PC-9 (cell line): ENCODE data around the gene KIAA1217. TPM values are rescaled to one million over a fixed set of nuclear protein-coding genes. Genes with fewer than 3 reads are reported as not detected.

Experiments used
- BruUV-seq: library from RNA; stranded (reverse); fragments of 400-500 nt; replicated peaks from 2 replicates; lab custom pipeline; 2021; lab: Mats Ljungman, UMichigan
- CTCF ChIA-PET: fragments of 300-600 bp; sonication (Branson Sonifier 250); formaldehyde crosslinking; loops from one replicate; lab custom pipeline; 2022; ENCODE audit warnings: antibody characterized with exemption; lab: Charles Lee
- POLR2A ChIA-PET: fragments of 300-600 bp; sonication (Branson Sonifier 250); formaldehyde crosslinking; loops from one replicate; lab custom pipeline; 2022; ENCODE audit warnings: antibody characterized with exemption; ENCODE audit not compliant: unreplicated experiment; lab: Charles Lee
- DNase-seq, 2 experiments: peaks; one replicate each; pipeline versions ENCODE4 v3.0.0 to v3.0.0-alpha.2; 2015 to 2022; ENCODE audit warnings: mixed read lengths in 1 of 2
- H2AFZ ChIP-seq: fragments of 200-600 bp; sonication (generic); 2 replicates; pipeline ENCODE4 v1.8.1; 2017; ENCODE audit warnings: antibody characterized with exemption
- H3F3A ChIP-seq: fragments of 200-600 bp; sonication (generic); 2 replicates; pipeline ENCODE4 v1.8.1; 2017; ENCODE audit warnings: antibody characterized with exemption, mild to moderate bottlenecking, low read depth; ENCODE audit not compliant: insufficient read depth
- H3K27ac ChIP-seq: fragments of 200-600 bp; sonication (generic); 2 replicates; pipeline ENCODE4 v1.6.1; 2016; ENCODE audit warnings: mixed run types
- H3K27me3 ChIP-seq: fragments of 200-600 bp; sonication (generic); 2 replicates; pipeline ENCODE4 v1.6.1; 2016; ENCODE audit warnings: low read depth, mixed run types; ENCODE audit not compliant: insufficient read depth
- H3K36me3 ChIP-seq: fragments of 200-600 bp; sonication (generic); 2 replicates; pipeline ENCODE4 v1.6.1; 2016; ENCODE audit warnings: low read depth, mixed run types
- H3K4me1 ChIP-seq: fragments of 200-600 bp; sonication (generic); replicated peaks from 2 replicates; pipeline ENCODE4 v1.6.1; 2016; ENCODE audit warnings: mixed run types; ENCODE audit not compliant: insufficient read depth
- H3K4me2 ChIP-seq: fragments of 200-600 bp; sonication (generic); 2 replicates; pipeline ENCODE4 v1.6.1; 2017; ENCODE audit warnings: mixed run types
- H3K4me3 ChIP-seq: fragments of 200-600 bp; sonication (generic); 2 replicates; pipeline ENCODE4 v1.6.1; 2016; ENCODE audit warnings: mixed run types
- H3K79me2 ChIP-seq: fragments of 200-600 bp; sonication (generic); 2 replicates; pipeline ENCODE4 v1.6.1; 2017; ENCODE audit warnings: low read depth, mixed run types
- H3K9me2 ChIP-seq: fragments of 200-600 bp; sonication (generic); 2 replicates; pipeline ENCODE4 v1.8.1; 2017; ENCODE audit warnings: mild to moderate bottlenecking; ENCODE audit not compliant: insufficient read depth
- H3K9me3 ChIP-seq: fragments of 200-600 bp; sonication (generic); 2 replicates; pipeline ENCODE4 v1.8.1; 2016; ENCODE audit warnings: low read depth; ENCODE audit not compliant: insufficient read depth
- H4K20me1 ChIP-seq: fragments of 200-600 bp; sonication (generic); 2 replicates; pipeline ENCODE4 v1.8.1; 2017; ENCODE audit not compliant: insufficient read depth
- EZH2 ChIP-seq: fragments of 200-600 bp; sonication (generic); IDR thresholded peaks from 2 replicates; pipeline ENCODE4 v1.8.0; 2017; ENCODE audit warnings: antibody characterized with exemption, low read depth
- intact Hi-C: fragments of 100-400 bp; cut with micrococcal nuclease; formaldehyde crosslinking; loops from one replicate; pipeline ENCODE4 v1.10.0; 2022; ENCODE audit not compliant: unreplicated experiment
- total RNA-seq: library from RNA; stranded (reverse); gene quantifications from 2 replicates; pipeline ENCODE4 v1.2.3, GENCODE V29; 2021
- TF ChIP-seq, protein P1 (sequence below): fragments of 200-600 bp; sonication (generic); conservative IDR thresholded peaks from 2 replicates; pipeline ENCODE4 v1.6.1; 2017; ENCODE audit warnings: mixed run types, antibody characterized with exemption, mild to moderate bottlenecking, moderate library complexity

KIAA1217 gene
- total RNA-seq, 1 experiment from 2014 or later: 41.1 TPM

DNA sequence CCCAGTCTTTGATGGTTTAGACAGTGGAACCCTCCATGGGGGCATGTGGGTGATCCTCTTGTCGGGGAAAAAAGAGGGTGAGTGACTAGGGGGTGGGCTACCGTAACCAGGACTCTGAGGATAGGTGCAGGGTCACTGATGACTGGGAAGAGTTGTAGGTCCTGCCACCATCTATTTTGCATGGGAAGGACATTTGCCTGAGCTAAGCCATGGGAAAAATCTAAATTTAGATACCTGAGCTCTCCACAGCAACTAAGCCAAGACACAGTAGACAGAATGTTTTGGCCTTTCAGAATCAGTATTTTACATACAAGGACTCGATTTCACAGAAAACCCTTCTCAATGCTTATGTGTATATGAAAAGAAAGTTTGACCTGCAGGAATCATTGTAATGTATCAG lies 52.7 kb downstream of the KIAA1217 start:
- H3K4me2 ChIP-seq: no peak overlapping the region
- H2AFZ ChIP-seq: no peak overlapping the region
- DNase-seq: no peak
- TF ChIP-seq, protein P1, sequence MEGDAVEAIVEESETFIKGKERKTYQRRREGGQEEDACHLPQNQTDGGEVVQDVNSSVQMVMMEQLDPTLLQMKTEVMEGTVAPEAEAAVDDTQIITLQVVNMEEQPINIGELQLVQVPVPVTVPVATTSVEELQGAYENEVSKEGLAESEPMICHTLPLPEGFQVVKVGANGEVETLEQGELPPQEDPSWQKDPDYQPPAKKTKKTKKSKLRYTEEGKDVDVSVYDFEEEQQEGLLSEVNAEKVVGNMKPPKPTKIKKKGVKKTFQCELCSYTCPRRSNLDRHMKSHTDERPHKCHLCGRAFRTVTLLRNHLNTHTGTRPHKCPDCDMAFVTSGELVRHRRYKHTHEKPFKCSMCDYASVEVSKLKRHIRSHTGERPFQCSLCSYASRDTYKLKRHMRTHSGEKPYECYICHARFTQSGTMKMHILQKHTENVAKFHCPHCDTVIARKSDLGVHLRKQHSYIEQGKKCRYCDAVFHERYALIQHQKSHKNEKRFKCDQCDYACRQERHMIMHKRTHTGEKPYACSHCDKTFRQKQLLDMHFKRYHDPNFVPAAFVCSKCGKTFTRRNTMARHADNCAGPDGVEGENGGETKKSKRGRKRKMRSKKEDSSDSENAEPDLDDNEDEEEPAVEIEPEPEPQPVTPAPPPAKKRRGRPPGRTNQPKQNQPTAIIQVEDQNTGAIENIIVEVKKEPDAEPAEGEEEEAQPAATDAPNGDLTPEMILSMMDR: no peak
- no peak for TF ChIP-seq EZH2
- no peaks in the 10 kb centered on the region for H3K36me3 ChIP-seq
- H3K9me2 ChIP-seq: no peaks in the 10 kb centered on the region
- ChIA-PET CTCF (no interaction called here), POLR2A (interaction anchor here (0.6 kb wide), 1 partner anchor 52 kb away, joined by 4 read pairs; no protein-coding TSS in a partner anchor)
- no peaks in the 10 kb centered on the region for H3K9me3 ChIP-seq
- no peaks in the 10 kb centered on the region for H3K27me3 ChIP-seq
- peaks cover 15% of the 10 kb centered on the region for H3K4me1 ChIP-seq
- no peaks in the 10 kb centered on the region for H3K79me2 ChIP-seq
- H4K20me1 ChIP-seq: no peaks in the 10 kb centered on the region
- H3K27ac ChIP-seq: no peak overlapping the region
- H3F3A ChIP-seq: peaks cover 3% of the 10 kb centered on the region; the same call in 1 of the 2 replicates
- no peak overlapping the region for H3K4me3 ChIP-seq
- no TSS peak for BruUV-seq
- intact Hi-C loops: no loop called here

DNA sequence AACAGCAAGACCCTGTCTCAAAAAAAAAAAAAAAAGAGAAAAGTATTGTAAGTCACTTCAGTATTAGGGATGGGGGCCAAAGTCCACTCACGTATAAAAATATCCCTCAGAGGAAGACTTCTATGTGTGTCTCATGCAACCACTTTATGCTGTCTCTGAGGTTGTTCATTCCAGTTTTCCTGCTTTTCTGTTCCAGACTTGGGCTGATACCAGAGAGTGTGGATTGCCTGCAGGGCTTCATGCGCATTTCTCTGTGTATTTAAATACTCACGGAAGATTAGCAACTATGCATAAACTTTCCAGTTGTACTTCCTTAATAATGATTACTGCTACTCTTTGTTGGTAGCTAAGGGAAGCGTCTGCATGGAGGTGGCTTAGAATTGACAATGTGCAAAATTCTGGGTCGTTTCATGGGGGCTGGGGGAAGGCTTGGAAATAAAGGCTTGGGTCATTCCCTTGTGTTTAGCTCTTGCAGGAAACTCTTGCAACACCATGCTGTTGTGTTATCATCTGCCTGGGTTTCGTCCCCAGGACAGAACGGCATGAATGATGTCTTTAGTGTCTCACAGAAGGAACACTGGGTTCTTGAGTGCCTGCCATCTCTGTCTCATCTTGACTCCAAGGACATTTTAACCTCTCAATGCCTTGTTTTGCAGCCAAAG lies 54.1 kb downstream of the KIAA1217 start:
- BruUV-seq: no TSS peak
- H3K27ac ChIP-seq: no peak overlapping the region
- POLR2A ChIA-PET: no interaction called here

DNA sequence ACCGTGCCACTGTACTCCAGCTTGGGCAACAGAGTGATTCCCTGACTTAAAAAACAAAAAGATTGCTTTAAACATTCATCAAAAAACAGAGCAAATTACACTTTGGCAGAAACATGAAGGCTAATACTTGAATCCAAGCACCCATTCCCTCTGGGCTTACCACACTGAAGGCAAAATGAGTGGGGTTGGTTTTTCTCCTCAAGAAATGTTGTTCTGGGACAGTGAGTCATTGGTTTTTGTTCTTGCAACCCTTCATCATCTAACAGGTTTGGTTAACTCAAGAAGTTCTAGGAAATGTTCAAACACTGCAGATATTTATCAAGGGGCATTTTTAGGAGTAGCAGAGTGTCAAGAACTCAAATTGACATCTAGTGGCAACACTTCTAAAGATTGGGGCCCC lies 60.5 kb downstream of the KIAA1217 start:
- Histone ChIP-seq H3K9me2 (no peaks in the 10 kb centered on the region), H3K36me3 (no peaks in the 10 kb centered on the region), H3K79me2 (no peaks in the 10 kb centered on the region), H3K27me3 (no peaks in the 10 kb centered on the region), H2AFZ (no peak overlapping the region), H3K4me2 (no peak overlapping the region), H3F3A (no peaks in the 10 kb centered on the region), H3K9me3 (no peaks in the 10 kb centered on the region), H4K20me1 (no peaks in the 10 kb centered on the region), H3K27ac (no peak overlapping the region), H3K4me3 (no peak overlapping the region), H3K4me1 (peaks cover 6% of the 10 kb centered on the region)
- intact Hi-C loops: no loop called here
- no peak for DNase-seq
- no peak for TF ChIP-seq EZH2
- TF ChIP-seq, protein P1: no peak
- CTCF ChIA-PET: no interaction called here
- BruUV-seq: no TSS peak
- POLR2A ChIA-PET: no interaction called here

More for the DNA sequence above, 54.1 kb downstream of the KIAA1217 start:
- no peak for DNase-seq
- Histone ChIP-seq H3K27me3 (no peaks in the 10 kb centered on the region), H3K9me2 (no peaks in the 10 kb centered on the region), H3K36me3 (no peaks in the 10 kb centered on the region), H3K4me1 (peaks cover 13% of the 10 kb centered on the region), H3K4me3 (no peak overlapping the region), H3K9me3 (no peaks in the 10 kb centered on the region), H4K20me1 (no peaks in the 10 kb centered on the region), H3F3A (peaks cover 3% of the 10 kb centered on the region; the same call in 1 of the 2 replicates), H3K79me2 (no peaks in the 10 kb centered on the region), H2AFZ (no peak overlapping the region), H3K4me2 (no peak overlapping the region)
- intact Hi-C loops: no loop called here
- no peak for TF ChIP-seq EZH2
- CTCF ChIA-PET: interaction anchor here (0.6 kb wide), 1 partner anchor 14 kb away, joined by 3 read pairs; no protein-coding TSS in a partner anchor

DNA sequence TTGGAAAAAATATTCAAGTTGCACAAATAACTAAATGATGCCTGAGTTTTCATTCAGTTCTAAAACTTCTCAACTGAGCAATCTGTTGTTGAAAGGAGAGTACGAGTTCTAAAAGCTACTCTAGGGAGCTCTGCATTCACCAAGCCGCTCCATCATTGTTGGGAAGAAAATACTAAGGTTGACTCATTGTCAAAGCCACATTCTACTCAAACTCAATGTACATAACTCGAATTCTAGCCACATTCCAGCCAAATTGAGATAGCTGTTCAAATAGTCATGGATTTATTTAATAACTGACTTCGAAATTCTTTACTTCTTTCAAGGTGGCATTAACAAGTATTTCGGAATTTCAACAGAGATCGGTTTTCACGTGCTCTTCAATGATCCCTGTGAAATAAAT lies 63.4 kb downstream of the KIAA1217 start:
- ChIA-PET POLR2A (no interaction called here), CTCF (no interaction called here)

More for the DNA sequence above, 63.4 kb downstream of the KIAA1217 start:
- Histone ChIP-seq H3K79me2 (no peaks in the 10 kb centered on the region), H3K9me2 (no peaks in the 10 kb centered on the region), H4K20me1 (no peaks in the 10 kb centered on the region), H3K4me1 (no peaks in the 10 kb centered on the region), H3F3A (no peaks in the 10 kb centered on the region), H3K4me3 (no peak overlapping the region), H3K27me3 (no peaks in the 10 kb centered on the region), H3K36me3 (no peaks in the 10 kb centered on the region), H2AFZ (no peak overlapping the region), H3K27ac (no peak overlapping the region), H3K4me2 (no peak overlapping the region), H3K9me3 (no peaks in the 10 kb centered on the region)
- no peak for DNase-seq
- TF ChIP-seq EZH2: no peak
- TF ChIP-seq, protein P1: no peak
- BruUV-seq: no TSS peak
- intact Hi-C loops: no loop called here
